GM18861 (cell line): ENCODE measurements around the gene SLC16A2.
A peak's percentile ranks its signal among the peaks of the same experiment; 100 is the strongest.

Source experiments
- ATAC-seq: cut with Tn5 transposase; IDR thresholded peaks from one replicate; pipeline ENCODE4 v1.9.1; 2021; ENCODE audit not compliant: unreplicated experiment

SLC16A2 gene

GRCh38 chrX:74535408-74536151 is 114.3 kb downstream of the SLC16A2 start:
- ATAC-seq: peak; percentile 39

GRCh38 chrX:74536152-74536831 is 115.0 kb downstream of the SLC16A2 start:
- ATAC-seq: no peak

DNA sequence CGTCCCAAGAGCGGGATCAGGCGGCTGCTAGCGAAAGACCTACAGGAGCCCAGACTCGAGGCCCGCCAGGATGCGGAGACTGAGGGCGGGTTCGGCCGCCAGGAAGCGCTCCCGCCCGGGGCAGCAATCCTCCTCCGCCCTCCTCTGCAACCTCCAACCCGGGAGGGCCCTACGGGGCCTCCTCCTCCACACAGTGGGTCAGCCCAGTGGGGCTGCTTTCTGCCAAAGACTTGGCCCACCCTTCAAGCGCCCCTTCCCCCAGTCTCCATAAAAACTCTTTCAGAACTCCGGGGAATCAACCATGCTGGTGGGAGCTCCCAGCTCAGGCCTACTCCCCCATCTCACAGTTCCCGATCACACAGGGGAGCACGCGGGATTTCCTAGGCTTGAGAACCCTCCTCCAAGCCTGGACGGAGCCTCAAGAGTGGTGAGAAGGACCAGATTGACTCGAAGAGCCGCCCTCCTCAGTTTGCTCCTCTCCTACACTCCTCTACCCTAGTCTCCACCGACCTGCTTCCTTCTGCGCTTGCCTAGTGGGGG is 115.6 kb downstream of the SLC16A2 start:
- ATAC-seq: no peak

DNA sequence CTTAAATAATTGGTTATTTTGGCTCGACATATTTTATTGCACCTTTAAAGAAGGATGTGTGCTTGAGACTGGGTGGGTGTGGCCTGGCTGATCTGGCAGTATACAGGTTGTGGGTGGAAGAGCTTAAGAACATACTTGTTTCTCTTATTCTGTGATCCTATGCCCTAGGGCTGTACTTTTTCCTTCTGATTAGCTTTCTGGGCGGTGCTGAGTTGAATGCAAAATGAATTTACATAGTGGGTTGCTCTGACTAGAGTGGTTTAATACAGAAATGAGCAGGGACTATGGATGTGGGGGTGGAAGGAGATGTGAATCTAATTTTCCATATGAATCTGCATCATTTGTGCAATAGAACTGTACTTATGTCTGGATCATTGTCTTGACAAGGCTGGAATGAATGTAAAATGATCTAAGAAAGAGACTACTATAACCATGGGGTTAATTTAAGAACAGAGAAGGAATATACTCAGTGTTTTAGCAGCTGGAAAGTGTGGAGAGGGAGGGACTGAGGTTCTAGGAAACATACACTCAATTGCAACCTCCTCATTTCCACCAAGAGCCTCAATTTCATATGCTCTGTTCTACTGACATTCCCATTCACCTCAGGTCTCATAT is 119.4 kb downstream of the SLC16A2 start:
- ATAC-seq: no peak

GRCh38 chrX:74545880-74546523 is 124.7 kb downstream of the SLC16A2 start:
- no peak for ATAC-seq

GRCh38 chrX:74546984-74547383 is 125.7 kb downstream of the SLC16A2 start:
- ATAC-seq: no peak

- ATAC-seq: peak; percentile 68
These were observed 129.1 kb downstream of the SLC16A2 start for GRCh38 chrX:74550295-74550802.

- no peak for ATAC-seq
These were observed 130.6 kb downstream of the SLC16A2 start for GRCh38 chrX:74551934-74552333.

GRCh38 chrX:74557378-74557777 is 136.1 kb downstream of the SLC16A2 start:
- ATAC-seq: no peak

DNA sequence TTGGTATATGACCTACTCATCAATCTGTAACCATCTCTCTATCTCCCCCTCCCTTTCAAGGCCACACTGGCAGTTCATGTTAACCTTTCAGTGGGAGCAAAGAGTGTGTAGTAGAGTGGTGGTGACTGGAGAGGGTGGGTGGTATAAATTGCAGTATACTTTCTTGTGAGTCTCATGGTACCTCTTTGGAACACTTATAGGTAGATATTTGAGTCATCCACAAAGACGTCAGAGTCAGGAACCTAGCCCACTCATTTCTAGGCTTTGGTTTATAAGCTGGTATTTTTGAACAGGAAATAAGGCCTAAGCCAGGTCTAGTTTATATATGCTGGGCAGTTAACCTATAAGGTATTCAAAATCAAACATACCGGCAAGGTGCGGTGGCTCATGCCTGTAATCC is 156.8 kb downstream of the SLC16A2 start:
- ATAC-seq: no peak

DNA sequence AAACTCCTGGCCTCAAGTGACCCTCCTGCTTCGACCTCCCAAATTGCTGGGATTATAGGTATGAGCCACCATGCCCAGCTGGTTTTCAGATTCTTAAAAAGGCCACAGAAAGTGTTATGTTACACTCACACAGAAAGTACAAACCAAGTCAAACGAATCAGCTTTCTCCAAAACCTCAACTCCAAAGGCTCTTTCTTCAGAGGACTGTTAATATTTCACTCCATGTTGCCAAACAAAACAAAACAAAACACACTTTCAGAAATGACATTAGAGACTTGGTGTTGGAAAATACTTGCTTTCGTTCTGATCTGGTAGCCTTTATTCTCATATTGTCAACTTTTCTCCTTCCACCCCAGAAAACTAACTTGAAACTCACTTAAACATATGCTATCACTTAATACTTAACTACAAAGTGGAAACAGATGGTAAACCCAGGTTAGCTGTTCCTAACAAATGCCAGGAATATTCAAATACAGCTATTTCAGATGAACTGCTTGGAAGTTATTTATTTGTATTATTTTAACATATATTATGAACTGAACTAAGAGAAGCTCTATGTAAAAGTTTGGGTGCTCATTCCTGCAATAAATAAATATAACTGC is 158.4 kb downstream of the SLC16A2 start:
- no peak for ATAC-seq
